ENCODE measurements around the gene ATP7A.

Gene ATP7A

GRCh38 chrX:77945910-77946545 lies 35.5 kb downstream of the ATP7A start:
- no peak for DNase-seq (ENCODE audit: low read depth, low spot score)

GRCh38 chrX:77946571-77946970 lies 36.1 kb downstream of the ATP7A start:
- DNase-seq (ENCODE audit: low read depth, low spot score) = no peak

- DNase-seq (ENCODE audit: low read depth, low spot score) = no peak
These were observed 39.3 kb downstream of the ATP7A start for GRCh38 chrX:77949840-77950239.

GRCh38 chrX:77952173-77952572 lies 41.7 kb downstream of the ATP7A start:
- no peak for DNase-seq (ENCODE audit: low read depth, low spot score)

- DNase-seq (ENCODE audit: low read depth, low spot score) = no peak
These were observed 42.8 kb downstream of the ATP7A start for GRCh38 chrX:77953302-77953701.

GRCh38 chrX:77953708-77954107 lies 43.2 kb downstream of the ATP7A start:
- DNase-seq (ENCODE audit: low read depth, low spot score) = no peak

- no peak for DNase-seq (ENCODE audit: low read depth, low spot score)
These were observed 50.1 kb downstream of the ATP7A start for GRCh38 chrX:77960567-77960966.

- DNase-seq (ENCODE audit: low read depth, low spot score) = no peak
These were observed 50.6 kb downstream of the ATP7A start for GRCh38 chrX:77961063-77961462.

GRCh38 chrX:77962068-77962902 lies 51.8 kb downstream of the ATP7A start:
- no peak for DNase-seq (ENCODE audit: low read depth, low spot score)

- DNase-seq (ENCODE audit: low read depth, low spot score) = no peak
These were observed 55.9 kb downstream of the ATP7A start for GRCh38 chrX:77966361-77966760.

- DNase-seq (ENCODE audit: low read depth, low spot score) = no peak
These were observed 57.1 kb downstream of the ATP7A start for GRCh38 chrX:77967631-77968030.

- DNase-seq (ENCODE audit: low read depth, low spot score) = no peak
These were observed 59.0 kb downstream of the ATP7A start, which contains the start of gene PGAM4 for GRCh38 chrX:77969538-77969937. Gene PGAM4, minus strand, starts transcription at chrX:77969638. Its CDS starts 0 bp downstream, at chrX:77969638.

GRCh38 chrX:77975755-77976154 lies 65.3 kb downstream of the ATP7A start:
- DNase-seq (ENCODE audit: low read depth, low spot score) = no peak

GRCh38 chrX:77977095-77977494 lies 66.6 kb downstream of the ATP7A start:
- no peak for DNase-seq (ENCODE audit: low read depth, low spot score)

- no peak for DNase-seq (ENCODE audit: low read depth, low spot score)
These were observed 67.0 kb downstream of the ATP7A start for GRCh38 chrX:77977518-77977917.

- no peak for DNase-seq (ENCODE audit: low read depth, low spot score)
These were observed 69.4 kb downstream of the ATP7A start for GRCh38 chrX:77979870-77980269.

GRCh38 chrX:78011846-78012245 lies 101.4 kb downstream of the ATP7A start:
- no peak for DNase-seq (ENCODE audit: low read depth, low spot score)

GRCh38 chrX:78019586-78020483 lies 109.3 kb downstream of the ATP7A start:
- no peak for DNase-seq (ENCODE audit: low read depth, low spot score)

GRCh38 chrX:78024349-78025059 lies 114.0 kb downstream of the ATP7A start:
- no peak for DNase-seq (ENCODE audit: low read depth, low spot score)

- no peak for DNase-seq (ENCODE audit: low read depth, low spot score)
These were observed 117.3 kb downstream of the ATP7A start for GRCh38 chrX:78027798-78028197.

- DNase-seq (ENCODE audit: low read depth, low spot score) = no peak
These were observed 119.2 kb downstream of the ATP7A start for GRCh38 chrX:78029663-78030062.

Data from activated CD4-positive, CD25-positive, alpha-beta regulatory T cell treated with anti-CD3 and anti-CD28 coated beads, Interleukin-2, amount 50 U/mL, for 16 hours (primary cell).